NB4 (cell line): ENCODE results near the gene PRPH2.
"Not testable (repeated sequence)": the region's sequence is repeated elsewhere in the genome, so short reads cannot be mapped to it uniquely, and the experiment has no call there.

Experiments used
- CTCF ChIP-seq: IDR thresholded peaks from one replicate; pipeline ENCODE4 v1.5.1; 2012; ENCODE audit warnings: low read depth, low read length
- POLR2A ChIP-seq: IDR thresholded peaks from 2 replicates; pipeline ENCODE4 v1.6.1; 2011; ENCODE audit warnings: mild to moderate bottlenecking; ENCODE audit not compliant: insufficient read length; ENCODE audit errors: extremely low read depth

GRCh38 chr6:42733867-42734481, 11.6 kb upstream of the PRPH2 start:
- not testable (repeated sequence) for TF ChIP-seq CTCF, POLR2A
